Ovary (tissue), 9 donors: ENCODE results near the gene GRIN2A. TPM values are rescaled to one million over a fixed set of nuclear protein-coding genes. Genes with fewer than 3 reads are reported as not detected.

ENCODE experiments used
- DNase-seq, 5 donors: peaks; one replicate each; pipeline ENCODE4 v3.0.0-alpha.2; 2019 to 2020
- H3K27ac ChIP-seq, 2 donors: fragments of 200-600 bp; one replicate each; pipeline versions ENCODE4 v1.5.1 to v1.8.0; 2019 to 2022
- H3K27me3 ChIP-seq: fragments of 200-600 bp; one replicate; pipeline ENCODE4 v1.8.0; 2022
- H3K36me3 ChIP-seq: fragments of 200-600 bp; sonication (generic); one replicate; pipeline ENCODE4 v1.5.1; 2019
- H3K4me1 ChIP-seq: one replicate; pipeline ENCODE4 v1.8.1; 2013; ENCODE audit warnings: mild to moderate bottlenecking, moderate library complexity; ENCODE audit not compliant: insufficient read depth
- H3K4me3 ChIP-seq: fragments of 200-600 bp; sonication (generic); one replicate; pipeline ENCODE4 v1.5.1; 2017
- H3K9me3 ChIP-seq, 2 donors: fragments of 200-600 bp in 1 of 2; sonication (generic) in 1 of 2; one replicate each; pipeline versions ENCODE4 v1.5.1 to v1.8.1; 2013 to 2019; ENCODE audit warnings: mild to moderate bottlenecking in 1 of 2, moderate library complexity in 1 of 2
- CTCF ChIP-seq, 3 donors: fragments of 450-650 bp in 2 of 3; fragments of 200-600 bp in 1 of 3; IDR thresholded peaks; one replicate each; pipeline versions ENCODE4 v1.5.1 to v1.8.0; 2016 to 2022; ENCODE audit warnings: antibody characterized with exemption in 3 of 3, mild to moderate bottlenecking in 1 of 3
- EP300 ChIP-seq: sonication (generic); formaldehyde crosslinking; IDR thresholded peaks from one replicate; pipeline ENCODE4 v1.6.1; 2017; ENCODE audit warnings: antibody characterized with exemption
- POLR2A ChIP-seq: fragments of 450-650 bp; IDR thresholded peaks from one replicate; pipeline ENCODE4 v1.6.1; 2017; ENCODE audit warnings: antibody characterized with exemption, mild to moderate bottlenecking, moderate library complexity
- WGBS, 3 donors: extraction: QIAGEN DNeasy Blood & Tissue Kit in 1 of 3; methylation state at CpG; one replicate each; pipeline versions ENCODE4 v1.1.5 to v1.1.7; 2013 to 2017; 5-methylcytosine and 5-hydroxymethylcytosine counted together
- intact Hi-C, 4 donors: fragments of 100-400 bp; cut with DNase I; formaldehyde crosslinking; loops; one replicate each; pipeline versions ENCODE4 v1.11.0 to v1.15.1; 2022 to 2023
- polyA plus RNA-seq, 2 donors: library from polyadenylated mRNA; stranded (reverse); fragments of 200-250 nt in 1 of 2; fragments of 350-450 nt in 1 of 2; fragmentation: Illumina TruSeq in 1 of 2; extraction: RNeasy Lipid Tissue Mini Kit (QIAGEN cat#74804) in 1 of 2; gene quantifications; one replicate each; pipeline ENCODE4 v1.2.3, GENCODE V29; 2013 to 2014
- total RNA-seq, 7 donors: library from RNA; depleted of rRNA in 2 of 7; stranded (reverse); fragments of >200 nt in 2 of 7; fragmentation: NEBNext Ultra II Directional in 3 of 7; extraction: Animal tissue kit (Norgen Biotek cat#: 25700) in 3 of 7; gene quantifications; one replicate each; pipeline versions ENCODE4 v1.1.0 to v1.2.4, GENCODE V29; 2016 to 2023
- donor health status: DM: no; HTN: no; CAD: no; lungs with moderate emphysema.
- donor health status: DM: no; HTN: no; CAD: no.
- donor health status: Bipolar disorder and iron deficiency.
- donor health status: DM: yes; HTN: yes; CAD: no.
- donor health status: DM: no; HTN: no; CAD: no.
- donor health status: DM: yes; HTN: yes; CAD: no.

The GRIN2A gene
- total and polyA plus RNA-seq, 9 donors, result 0.08 to 5.4 (median 0.57) TPM; not detected in 1

- Histone ChIP-seq H3K4me1 (peaks cover 8% of the 10 kb centered on the region), H3K27ac (peak overlapping the region in 1 of 2 donors; percentile 74), H3K36me3 (no peaks in the 10 kb centered on the region), H3K4me3 (no peak overlapping the region), H3K9me3 (no peaks in the 10 kb centered on the region), H3K27me3 (no peaks in the 10 kb centered on the region)
- DNase-seq, result no peak
- 8 to 12% (median 9%) methylated on average over 5 of the region's 5 CpGs for WGBS, 3 donors
- no peak for TF ChIP-seq EP300
- TF ChIP-seq POLR2A, result no peak
- no peak for TF ChIP-seq CTCF (IDR thresholded peaks at IDR 0.05)
- intact Hi-C loops, result no loop called here
These were observed 268.5 kb downstream of the GRIN2A start for GRCh38 chr16:9913604-9914326.

GRCh38 chr16:9911989-9912388 is 270.2 kb downstream of the GRIN2A start:
- Histone ChIP-seq H3K27ac (no peak overlapping the region), H3K4me3 (no peak overlapping the region), H3K27me3 (no peaks in the 10 kb centered on the region), H3K36me3 (no peaks in the 10 kb centered on the region), H3K4me1 (peaks cover 11% of the 10 kb centered on the region), H3K9me3 (no peaks in the 10 kb centered on the region)
- TF ChIP-seq EP300, result no peak
- no peak for TF ChIP-seq CTCF (IDR thresholded peaks at IDR 0.05)
- no peak for TF ChIP-seq POLR2A
- no peak for DNase-seq
- WGBS, 3 donors, result 95 to 97% (median 96%) methylated on average over 4 of the region's 4 CpGs
- intact Hi-C loops, result no loop called here

GRCh38 chr16:9911231-9911630 is 271.0 kb downstream of the GRIN2A start:
- no peak overlapping the region for H3K27ac ChIP-seq
- no peaks in the 10 kb centered on the region for H3K9me3 ChIP-seq
- no peaks in the 10 kb centered on the region for H3K27me3 ChIP-seq
- peaks cover 11% of the 10 kb centered on the region for H3K4me1 ChIP-seq
- TF ChIP-seq EP300, result no peak
- no peak for TF ChIP-seq CTCF (IDR thresholded peaks at IDR 0.05)
- TF ChIP-seq POLR2A, result no peak
- DNase-seq, result no peak
- WGBS, 3 donors, result 86 to 95% (median 92%) methylated on average over 4 of the region's 4 CpGs
- H3K4me3 ChIP-seq, result no peak overlapping the region
- intact Hi-C loops, result no loop called here
- no peaks in the 10 kb centered on the region for H3K36me3 ChIP-seq

DNA sequence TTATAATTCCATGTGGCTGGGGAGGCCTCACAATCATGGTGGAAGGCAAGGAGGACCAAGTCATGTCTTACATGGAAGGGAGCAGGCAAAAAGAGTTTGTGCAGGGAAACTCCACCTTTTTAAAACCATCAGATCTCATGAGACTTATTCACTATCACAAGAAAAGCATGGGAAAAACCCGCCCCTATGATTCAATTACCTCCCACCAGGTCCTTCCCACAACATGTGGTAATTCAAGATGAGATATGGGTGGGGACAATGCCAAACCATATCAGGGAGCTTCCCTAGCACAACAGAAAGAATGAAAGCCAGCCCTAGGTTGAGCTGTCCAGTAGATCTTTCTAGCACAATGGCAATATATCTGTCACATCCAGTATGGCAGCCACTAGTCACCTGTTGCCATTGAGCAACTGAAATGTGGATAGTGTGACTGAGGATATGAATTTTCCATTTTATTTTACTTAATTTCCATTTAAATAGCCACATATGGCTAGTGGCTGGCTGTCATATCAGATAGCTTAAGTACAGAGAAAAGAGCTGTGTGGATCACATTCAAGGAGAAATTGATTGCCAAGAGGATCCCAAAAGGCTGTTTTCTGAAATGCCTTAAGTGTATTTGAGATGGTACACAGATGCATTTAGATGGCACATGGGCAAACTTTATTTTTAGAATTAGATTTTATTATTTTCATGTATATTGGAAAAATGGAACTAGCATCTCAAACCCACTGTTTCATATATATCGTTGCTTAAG is 273.0 kb downstream of the GRIN2A start:
- Histone ChIP-seq H3K4me1 (peaks cover 8% of the 10 kb centered on the region), H3K36me3 (no peaks in the 10 kb centered on the region), H3K27me3 (no peaks in the 10 kb centered on the region), H3K4me3 (no peak overlapping the region), H3K9me3 (no peaks in the 10 kb centered on the region), H3K27ac (no peak overlapping the region)
- no peak for DNase-seq
- TF ChIP-seq EP300 (no peak), CTCF (IDR thresholded peaks at IDR 0.05) (no peak), POLR2A (no peak)
- intact Hi-C loops, result no loop called here
- WGBS, 3 donors, result 69 to 91% (median 81%) methylated on average over 2 of the region's 2 CpGs
